NB4 (cell line): ENCODE results near the gene NLRC3.

Source experiments
- CTCF ChIP-seq: IDR thresholded peaks from one replicate; pipeline ENCODE4 v1.5.1; 2012; ENCODE audit warnings: low read depth, low read length
- POLR2A ChIP-seq: IDR thresholded peaks from 2 replicates; pipeline ENCODE4 v1.6.1; 2011; ENCODE audit warnings: mild to moderate bottlenecking; ENCODE audit not compliant: insufficient read length; ENCODE audit errors: extremely low read depth

GRCh38 chr16:3625331-3625730 is 48.1 kb upstream of the NLRC3 start:
- TF ChIP-seq CTCF: no peak
- TF ChIP-seq POLR2A: no peak
